CD14-positive monocyte (primary cell): ENCODE data around the gene STK38L. TPM values are rescaled to one million over a fixed set of nuclear protein-coding genes. Genes with fewer than 3 reads are reported as not detected.

ENCODE experiments used
- DNase-seq, 3 donors: peaks; one replicate each; pipeline ENCODE4 v3.0.0-alpha.2; 2011 to 2022
- H2AFZ ChIP-seq: 2 replicates; pipeline ENCODE4 v1.6.0; 2012; ENCODE audit warnings: mild to moderate bottlenecking, low read depth, low read length, inconsistent platforms; ENCODE audit not compliant: insufficient read depth, poor library complexity, severe bottlenecking
- H3K27ac ChIP-seq, 2 donors: 1 replicate in 1 of 2; 2 replicates in 1 of 2; pipeline ENCODE4 v1.5.1; 2012 to 2013; ENCODE audit warnings: low read length in 2 of 2, control low read depth in 1 of 2, inconsistent platforms in 1 of 2, low read depth in 1 of 2, mild to moderate bottlenecking in 1 of 2
- H3K27me3 ChIP-seq, 2 donors: one replicate each; pipeline versions ENCODE4 v1.6.0 to v1.6.1; 2011 to 2013; ENCODE audit warnings: low read length in 2 of 2; ENCODE audit not compliant: control insufficient read depth in 2 of 2, insufficient read depth in 2 of 2
- H3K36me3 ChIP-seq, 2 donors: replicated peaks in 1 of 2; 1 replicate in 1 of 2; 2 replicates in 1 of 2; pipeline versions ENCODE4 v1.5.1 to v1.6.1; 2012 to 2013; ENCODE audit warnings: low read length in 2 of 2, control low read depth in 1 of 2, inconsistent platforms in 1 of 2, mild to moderate bottlenecking in 1 of 2; ENCODE audit not compliant: insufficient read depth in 2 of 2, control insufficient read depth in 1 of 2
- H3K4me1 ChIP-seq, 2 donors: 1 replicate in 1 of 2; 2 replicates in 1 of 2; pipeline versions ENCODE4 v1.5.1 to v1.6.1; 2012 to 2013; ENCODE audit warnings: low read length in 2 of 2, control low read depth in 1 of 2, inconsistent platforms in 1 of 2, mild to moderate bottlenecking in 1 of 2, moderate library complexity in 1 of 2; ENCODE audit not compliant: insufficient read depth in 2 of 2, control insufficient read depth in 1 of 2
- H3K4me2 ChIP-seq: replicated peaks from 2 replicates; pipeline ENCODE3; 2012; ENCODE audit warnings: low read length, moderate library complexity, mild to moderate bottlenecking; ENCODE audit not compliant: poor library complexity, severe bottlenecking; ENCODE audit errors: extremely low read depth
- H3K4me3 ChIP-seq, 3 experiments: fragments of 200-600 bp in 1 of 3; sonication (generic) in 1 of 3; replicated peaks in 1 of 3; 1 replicate in 2 of 3; 2 replicates in 1 of 3; pipeline ENCODE4 v1.5.1; 2011 to 2013; ENCODE audit warnings: low read length in 3 of 3, mild to moderate bottlenecking in 3 of 3, control low read depth in 2 of 3, low read depth in 2 of 3, inconsistent platforms in 1 of 3, moderate library complexity in 1 of 3
- H3K79me2 ChIP-seq: 2 replicates; pipeline ENCODE4 v1.6.0; 2012; ENCODE audit warnings: mild to moderate bottlenecking, control low read depth, inconsistent platforms, low read length, moderate library complexity; ENCODE audit not compliant: insufficient read depth
- H3K9ac ChIP-seq: 2 replicates; pipeline ENCODE4 v1.6.0; 2017; ENCODE audit warnings: low read length, mild to moderate bottlenecking; ENCODE audit not compliant: insufficient read depth, poor library complexity, severe bottlenecking
- H3K9me3 ChIP-seq, 2 donors: replicated peaks in 1 of 2; 1 replicate in 1 of 2; 2 replicates in 1 of 2; pipeline versions ENCODE4 v1.5.1 to v1.6.1; 2012 to 2013; ENCODE audit warnings: low read length in 2 of 2, control low read depth in 1 of 2; ENCODE audit not compliant: control insufficient read depth in 1 of 2, insufficient read depth in 1 of 2
- H4K20me1 ChIP-seq: 2 replicates; pipeline ENCODE4 v1.6.0; 2012; ENCODE audit warnings: mild to moderate bottlenecking, low read length, control low read depth, moderate library complexity; ENCODE audit not compliant: insufficient read depth
- H3K27ac Mint-ChIP-seq, 7 donors: one replicate each; pipeline ENCODE4 v1.8.0; 2020; ENCODE audit warnings: mild to moderate bottlenecking in 7 of 7, mixed read lengths in 7 of 7, moderate library complexity in 6 of 7, inconsistent platforms in 2 of 7
- H3K27me3 Mint-ChIP-seq, 3 donors: one replicate each; pipeline ENCODE4 v1.8.0; 2021 to 2022; ENCODE audit warnings: low read depth in 3 of 3, mild to moderate bottlenecking in 3 of 3, mixed read lengths in 3 of 3, moderate library complexity in 3 of 3, inconsistent platforms in 1 of 3
- H3K36me3 Mint-ChIP-seq, 2 donors: one replicate each; pipeline ENCODE4 v1.8.0; 2020; ENCODE audit warnings: mixed read lengths in 2 of 2, inconsistent platforms in 1 of 2, mild to moderate bottlenecking in 1 of 2
- H3K4me1 Mint-ChIP-seq: one replicate; pipeline ENCODE4 v1.8.0; 2020; ENCODE audit warnings: mild to moderate bottlenecking, mixed read lengths
- H3K4me3 Mint-ChIP-seq, 2 donors: one replicate each; pipeline ENCODE4 v1.8.0; 2020; ENCODE audit warnings: mild to moderate bottlenecking in 2 of 2, mixed read lengths in 2 of 2, moderate library complexity in 1 of 2
- H3K9me3 Mint-ChIP-seq, 7 donors: one replicate each; pipeline ENCODE4 v1.8.0; 2020 to 2022; ENCODE audit warnings: mixed read lengths in 7 of 7, mild to moderate bottlenecking in 6 of 7, moderate library complexity in 6 of 7, inconsistent platforms in 2 of 7
- WGBS: methylation state at CpG from one replicate; pipeline ENCODE4 v1.1.5; 2013; ENCODE audit warnings: missing lambda C conversion rate; ENCODE audit not compliant: insufficient coverage; 5-methylcytosine and 5-hydroxymethylcytosine counted together
- intact Hi-C, 2 donors: fragments of 100-400 bp; cut with micrococcal nuclease; formaldehyde crosslinking; loops; one replicate each; pipeline versions ENCODE4 v1.15.0 to v1.15.1; 2023
- polyA plus RNA-seq, 3 donors: library from polyadenylated mRNA; depleted of rRNA in 1 of 3; unstranded in 2 of 3; stranded (reverse) in 1 of 3; fragments of 300-500 nt in 2 of 3; fragments of >200 nt in 1 of 3; fragmentation: Illumina TruSeq in 2 of 3; gene quantifications; 1 replicate in 2 of 3; 2 replicates in 1 of 3; pipeline ENCODE4 v1.2.3, GENCODE V29; 2012 to 2021
- TF ChIP-seq, protein P1 (sequence below): fragments of 200-600 bp; IDR thresholded peaks from one replicate; pipeline ENCODE4 v1.8.0; 2022; ENCODE audit warnings: antibody characterized with exemption, mild to moderate bottlenecking

Gene STK38L
- polyA plus RNA-seq, 3 donors, result 20.0 to 29.5 (median 20.5) TPM

DNA sequence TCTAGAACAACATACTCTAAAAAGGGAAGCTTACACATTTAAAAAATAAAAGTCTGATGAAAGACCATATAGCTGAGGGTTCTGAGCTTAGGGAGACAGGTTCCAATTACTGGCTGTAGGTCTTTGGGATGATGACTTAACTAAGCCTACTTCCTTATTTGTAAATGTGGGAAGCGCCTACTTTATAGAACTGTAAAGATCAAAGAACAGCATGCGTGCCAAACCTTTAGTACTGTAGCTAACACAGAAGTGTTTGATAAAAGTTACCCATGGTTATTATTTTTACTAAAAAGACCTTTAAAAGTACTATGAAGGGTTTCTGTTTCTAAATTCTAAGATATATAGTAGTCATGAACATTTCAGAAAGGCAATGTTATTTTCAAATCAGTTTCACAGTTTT is 35.7 kb downstream of the STK38L start:
- peak; percentile 39 to 71 (median 58) for DNase-seq
- Histone ChIP-seq H3K36me3 (peaks cover 2 to 31% of the 10 kb centered on the region in 2 donors), H3K4me2 (peak overlapping the region; percentile 10), H3K79me2 (peaks cover 63% of the 10 kb centered on the region), H3K27ac (peak overlapping the region in 1 of 2 donors; percentile 25), H3K4me1 (peaks cover 10 to 14% of the 10 kb centered on the region in 2 donors), H3K9me3 (no peaks in the 10 kb centered on the region), H3K4me3 (no peak overlapping the region), H4K20me1 (peaks cover 98% of the 10 kb centered on the region), H3K27me3 (no peaks in the 10 kb centered on the region), H2AFZ (no peak overlapping the region), H3K9ac (no peak overlapping the region)
- H3K9me3 Mint-ChIP-seq, result no peaks in the 10 kb centered on the region
- H3K27me3 Mint-ChIP-seq, result peaks cover 0 to 3% (median 0%) of the 10 kb centered on the region in 3 donors
- peak overlapping the region in 4 of 7 donors; percentile 4 to 75 (median 22) for H3K27ac Mint-ChIP-seq
- intact Hi-C loops, result no loop called here
- peaks cover 16% of the 10 kb centered on the region for H3K4me1 Mint-ChIP-seq
- TF ChIP-seq, protein P1, sequence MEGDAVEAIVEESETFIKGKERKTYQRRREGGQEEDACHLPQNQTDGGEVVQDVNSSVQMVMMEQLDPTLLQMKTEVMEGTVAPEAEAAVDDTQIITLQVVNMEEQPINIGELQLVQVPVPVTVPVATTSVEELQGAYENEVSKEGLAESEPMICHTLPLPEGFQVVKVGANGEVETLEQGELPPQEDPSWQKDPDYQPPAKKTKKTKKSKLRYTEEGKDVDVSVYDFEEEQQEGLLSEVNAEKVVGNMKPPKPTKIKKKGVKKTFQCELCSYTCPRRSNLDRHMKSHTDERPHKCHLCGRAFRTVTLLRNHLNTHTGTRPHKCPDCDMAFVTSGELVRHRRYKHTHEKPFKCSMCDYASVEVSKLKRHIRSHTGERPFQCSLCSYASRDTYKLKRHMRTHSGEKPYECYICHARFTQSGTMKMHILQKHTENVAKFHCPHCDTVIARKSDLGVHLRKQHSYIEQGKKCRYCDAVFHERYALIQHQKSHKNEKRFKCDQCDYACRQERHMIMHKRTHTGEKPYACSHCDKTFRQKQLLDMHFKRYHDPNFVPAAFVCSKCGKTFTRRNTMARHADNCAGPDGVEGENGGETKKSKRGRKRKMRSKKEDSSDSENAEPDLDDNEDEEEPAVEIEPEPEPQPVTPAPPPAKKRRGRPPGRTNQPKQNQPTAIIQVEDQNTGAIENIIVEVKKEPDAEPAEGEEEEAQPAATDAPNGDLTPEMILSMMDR, result no peak
- peaks cover 15 to 22% of the 10 kb centered on the region in 2 donors for H3K36me3 Mint-ChIP-seq
- WGBS, result no CpG with 5 or more reads among the region's 2 CpGs
- no peak overlapping the region for H3K4me3 Mint-ChIP-seq

DNA sequence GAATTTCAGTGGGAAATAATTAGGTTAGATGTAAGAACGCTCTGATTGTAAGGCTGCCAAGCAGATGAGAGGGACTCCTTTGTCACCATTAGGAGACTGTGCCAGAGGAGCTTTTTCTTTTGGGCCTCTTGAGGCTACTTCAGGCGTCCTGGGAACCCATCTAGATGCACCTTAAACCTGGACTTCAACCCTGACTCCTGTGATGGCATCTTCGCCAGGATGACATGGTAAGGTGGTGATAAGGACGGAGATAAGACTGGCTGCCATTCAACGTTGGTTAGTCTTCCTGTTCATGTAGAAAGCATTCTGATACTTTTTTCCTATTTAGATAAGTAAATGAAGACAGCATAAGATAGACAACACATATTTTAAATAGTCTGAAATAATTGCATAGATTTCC is 36.3 kb downstream of the STK38L start:
- no peak overlapping the region for H3K9ac ChIP-seq
- TF ChIP-seq, protein P1, result no peak

More for the DNA sequence above, 36.3 kb downstream of the STK38L start:
- H3K4me1 ChIP-seq, result peaks cover 10 to 14% of the 10 kb centered on the region in 2 donors
- peak overlapping the region in 1 of 2 donors; percentile 25 for H3K27ac ChIP-seq
- H3K27me3 ChIP-seq, result no peaks in the 10 kb centered on the region
- peaks cover 61% of the 10 kb centered on the region for H3K79me2 ChIP-seq
- DNase-seq, result no peak
- peaks cover 0 to 3% (median 0%) of the 10 kb centered on the region in 3 donors for H3K27me3 Mint-ChIP-seq
- peak overlapping the region in 3 of 7 donors; percentile 24 to 62 (median 33) for H3K27ac Mint-ChIP-seq
- H3K4me1 Mint-ChIP-seq, result peaks cover 16% of the 10 kb centered on the region
- WGBS, result 100% methylated on average over 1 of the region's 5 CpGs
- no peak overlapping the region for H3K4me2 ChIP-seq
- peaks cover 2 to 25% of the 10 kb centered on the region in 2 donors for H3K36me3 ChIP-seq
- no peak overlapping the region for H3K4me3 ChIP-seq
- H2AFZ ChIP-seq, result no peak overlapping the region
- no peak overlapping the region for H3K4me3 Mint-ChIP-seq
- H3K36me3 Mint-ChIP-seq, result peaks cover 15 to 16% of the 10 kb centered on the region in 2 donors
- intact Hi-C loops, result no loop called here
- no peaks in the 10 kb centered on the region for H3K9me3 ChIP-seq
- no peaks in the 10 kb centered on the region for H3K9me3 Mint-ChIP-seq
- peaks cover 98% of the 10 kb centered on the region for H4K20me1 ChIP-seq
